Karpas-422 (cell line): ENCODE data around the gene LYPD8. TPM values are rescaled to one million over a fixed set of nuclear protein-coding genes. Genes with fewer than 3 reads are reported as not detected.
"Not testable (repeated sequence)": the region's sequence is repeated elsewhere in the genome, so short reads cannot be mapped to it uniquely, and the experiment has no call there.

Source experiments
- DNase-seq: peaks from one replicate; pipeline ENCODE4 v3.0.0-alpha.2; 2015
- H2AFZ ChIP-seq: fragments of 200-600 bp; sonication (generic); 2 replicates; pipeline ENCODE4 v1.6.1; 2014; ENCODE audit warnings: antibody characterized with exemption, low read length, mixed read lengths
- H3K27ac ChIP-seq: fragments of 200-600 bp; sonication (generic); 2 replicates; pipeline ENCODE4 v1.5.1; 2014; ENCODE audit warnings: mild to moderate bottlenecking, low read length, moderate library complexity
- H3K27me3 ChIP-seq: fragments of 200-600 bp; sonication (generic); 2 replicates; pipeline ENCODE4 v1.6.1; 2014; ENCODE audit warnings: low read length, mixed read lengths
- H3K36me3 ChIP-seq: fragments of 200-600 bp; sonication (generic); 2 replicates; pipeline ENCODE4 v1.6.1; 2014; ENCODE audit warnings: low read length, mixed read lengths; ENCODE audit not compliant: insufficient read depth
- H3K4me1 ChIP-seq: fragments of 200-600 bp; sonication (generic); 2 replicates; pipeline ENCODE4 v1.6.1; 2014; ENCODE audit warnings: mild to moderate bottlenecking, low read length, mixed read lengths
- H3K4me2 ChIP-seq: fragments of 200-600 bp; sonication (generic); 2 replicates; pipeline ENCODE4 v1.6.1; 2014; ENCODE audit warnings: low read length, low read depth, mild to moderate bottlenecking; ENCODE audit not compliant: poor library complexity, severe bottlenecking
- H3K4me3 ChIP-seq: fragments of 200-600 bp; sonication (generic); 2 replicates; pipeline ENCODE4 v1.5.1; 2014; ENCODE audit warnings: mild to moderate bottlenecking, antibody characterized with exemption, low read length, mixed read lengths
- H3K79me2 ChIP-seq: fragments of 200-600 bp; sonication (generic); 2 replicates; pipeline ENCODE4 v1.6.1; 2014; ENCODE audit warnings: mild to moderate bottlenecking, low read length, mixed read lengths
- H3K9ac ChIP-seq: fragments of 200-600 bp; sonication (generic); 2 replicates; pipeline ENCODE4 v1.6.0; 2014; ENCODE audit warnings: low read length
- H3K9me2 ChIP-seq: fragments of 200-600 bp; sonication (generic), shearing (Covaris generic); replicated peaks from 2 replicates; pipeline ENCODE4 v1.6.0; 2014; ENCODE audit warnings: mild to moderate bottlenecking, low read length, moderate library complexity; ENCODE audit not compliant: insufficient read depth
- H3K9me3 ChIP-seq: fragments of 300-700, 200-600 bp; sonication (generic); 2 replicates; pipeline ENCODE4 v1.6.1; 2014; ENCODE audit warnings: low read length, mixed read lengths
- H4K20me1 ChIP-seq: fragments of 200-600 bp; sonication (generic); 2 replicates; pipeline ENCODE4 v1.6.1; 2014; ENCODE audit warnings: mild to moderate bottlenecking, antibody characterized with exemption, low read length, low read depth; ENCODE audit not compliant: insufficient read depth
- total RNA-seq: library from RNA; depleted of rRNA; stranded (reverse); fragments of >200 nt; shearing (Covaris generic); gene quantifications from 2 replicates; pipeline ENCODE4 v1.2.3, GENCODE V29; 2014; ENCODE audit warnings: low replicate concordance

LYPD8 gene
- total RNA-seq, 1 experiment from 2014 or later: not detected

DNA sequence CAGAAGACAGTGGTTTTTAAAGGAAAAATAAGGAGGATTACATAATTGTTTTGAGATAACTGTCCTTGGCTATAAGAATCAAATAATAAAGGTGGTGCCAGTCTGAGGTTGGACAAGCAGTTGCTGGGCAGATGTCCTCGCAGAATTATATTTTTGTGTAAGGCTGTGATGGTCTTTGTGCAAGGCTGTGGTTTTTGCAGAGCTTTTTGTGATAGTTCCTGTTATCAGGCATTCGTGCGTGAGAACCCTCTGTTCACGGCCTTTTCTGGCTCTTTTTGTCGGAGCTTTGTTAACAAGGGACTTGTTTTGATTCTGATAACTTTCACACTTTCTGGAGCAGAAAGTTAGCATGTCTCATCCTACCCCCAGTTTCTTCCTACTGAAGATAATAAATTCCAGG, 36.8 kb upstream of the LYPD8 start:
- no peaks in the 10 kb centered on the region for H3K27me3 ChIP-seq
- H3K9me3 ChIP-seq: peaks cover 4% of the 10 kb centered on the region
- H3K27ac ChIP-seq: peak overlapping the region; percentile 40; the same call in 1 of the 2 replicates
- no peaks in the 10 kb centered on the region for H3K36me3 ChIP-seq
- peaks cover 9% of the 10 kb centered on the region for H3K4me1 ChIP-seq
- DNase-seq: peak; percentile 55
- H4K20me1 ChIP-seq: no peaks in the 10 kb centered on the region
- no peaks in the 10 kb centered on the region for H3K79me2 ChIP-seq
- H2AFZ ChIP-seq: peak overlapping the region; percentile 73; the same call in 1 of the 2 replicates
- H3K9me2 ChIP-seq: no peaks in the 10 kb centered on the region
- H3K4me3 ChIP-seq: no peak overlapping the region
- H3K4me2 ChIP-seq: no peak overlapping the region
- H3K9ac ChIP-seq: no peak overlapping the region

DNA sequence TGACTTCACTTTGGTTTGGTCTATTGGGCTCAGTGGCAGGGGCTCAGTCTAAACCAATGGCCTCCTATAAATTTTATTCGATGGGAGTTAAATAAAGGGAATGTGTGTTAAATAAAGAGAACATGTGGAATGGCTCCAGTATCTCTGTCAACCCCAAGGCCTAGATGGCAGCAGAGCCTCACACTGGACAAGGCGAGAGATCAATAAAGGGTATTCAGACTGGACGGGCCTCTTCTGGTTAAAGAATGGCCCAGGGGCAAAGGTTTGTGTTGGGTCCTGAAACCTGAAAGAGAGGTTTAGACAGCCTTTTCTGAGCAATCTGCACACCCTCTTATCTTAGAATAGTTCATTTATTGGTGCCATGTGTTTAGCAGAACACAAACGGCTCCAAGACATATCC, 35.5 kb upstream of the LYPD8 start:
- Histone ChIP-seq H4K20me1 (no peaks in the 10 kb centered on the region), H3K27ac (no peak overlapping the region), H3K36me3 (no peaks in the 10 kb centered on the region), H3K79me2 (no peaks in the 10 kb centered on the region), H3K9me2 (no peaks in the 10 kb centered on the region), H3K4me2 (no peak overlapping the region), H3K9ac (no peak overlapping the region), H2AFZ (no peak overlapping the region), H3K4me3 (no peak overlapping the region), H3K4me1 (peaks cover 9% of the 10 kb centered on the region), H3K9me3 (peaks cover 4% of the 10 kb centered on the region), H3K27me3 (no peaks in the 10 kb centered on the region)
- no peak for DNase-seq

- no peak overlapping the region for H2AFZ ChIP-seq
- no peaks in the 10 kb centered on the region for H4K20me1 ChIP-seq
- H3K79me2 ChIP-seq: no peaks in the 10 kb centered on the region
- no peak overlapping the region for H3K4me2 ChIP-seq
- no peaks in the 10 kb centered on the region for H3K27me3 ChIP-seq
- H3K9me2 ChIP-seq: no peaks in the 10 kb centered on the region
- H3K36me3 ChIP-seq: no peaks in the 10 kb centered on the region
- H3K27ac ChIP-seq: no peak overlapping the region
- no peak overlapping the region for H3K9ac ChIP-seq
- H3K4me3 ChIP-seq: no peak overlapping the region
- peaks cover 4% of the 10 kb centered on the region for H3K9me3 ChIP-seq
- DNase-seq: no peak
- peaks cover 9% of the 10 kb centered on the region for H3K4me1 ChIP-seq
Observed at GRCh38 chr1:248790456-248790855, 34.9 kb upstream of the LYPD8 start.

DNA sequence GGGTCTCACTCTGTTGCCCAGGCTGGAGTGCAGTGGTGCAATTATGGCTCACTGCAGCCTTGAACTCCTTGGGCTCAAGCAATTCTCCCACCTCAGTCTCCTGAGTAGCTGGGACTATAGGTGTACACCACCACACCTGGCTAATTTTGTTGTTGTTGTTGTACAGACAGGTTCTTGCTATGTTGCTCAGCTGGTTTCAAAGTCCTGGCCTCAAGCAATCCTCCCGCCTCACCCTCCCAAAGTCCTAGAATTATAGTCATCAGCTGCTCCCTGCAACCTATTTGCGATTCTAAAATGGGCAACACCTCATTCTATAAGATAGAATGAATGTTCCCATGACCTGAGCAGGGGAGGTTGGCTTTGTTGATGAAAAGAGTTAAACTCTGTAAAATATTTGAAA, 33.8 kb upstream of the LYPD8 start:
- not testable (repeated sequence) for H3K27me3 ChIP-seq, H3K36me3 ChIP-seq, DNase-seq, H3K9ac ChIP-seq, H3K9me3 ChIP-seq, H3K4me1 ChIP-seq, H3K79me2 ChIP-seq, H3K4me3 ChIP-seq, H3K9me2 ChIP-seq, H4K20me1 ChIP-seq, H2AFZ ChIP-seq, H3K27ac ChIP-seq, H3K4me2 ChIP-seq

- Histone ChIP-seq H2AFZ (no peak overlapping the region), H3K4me2 (no peak overlapping the region), H3K27me3 (no peaks in the 10 kb centered on the region), H3K27ac (no peak overlapping the region), H3K4me3 (no peak overlapping the region), H3K4me1 (peaks cover 9% of the 10 kb centered on the region), H3K79me2 (no peaks in the 10 kb centered on the region), H3K36me3 (no peaks in the 10 kb centered on the region), H3K9ac (no peak overlapping the region), H4K20me1 (no peaks in the 10 kb centered on the region), H3K9me3 (no peaks in the 10 kb centered on the region), H3K9me2 (no peaks in the 10 kb centered on the region)
- no peak for DNase-seq
Observed at GRCh38 chr1:248788327-248788726, 32.8 kb upstream of the LYPD8 start.

DNA sequence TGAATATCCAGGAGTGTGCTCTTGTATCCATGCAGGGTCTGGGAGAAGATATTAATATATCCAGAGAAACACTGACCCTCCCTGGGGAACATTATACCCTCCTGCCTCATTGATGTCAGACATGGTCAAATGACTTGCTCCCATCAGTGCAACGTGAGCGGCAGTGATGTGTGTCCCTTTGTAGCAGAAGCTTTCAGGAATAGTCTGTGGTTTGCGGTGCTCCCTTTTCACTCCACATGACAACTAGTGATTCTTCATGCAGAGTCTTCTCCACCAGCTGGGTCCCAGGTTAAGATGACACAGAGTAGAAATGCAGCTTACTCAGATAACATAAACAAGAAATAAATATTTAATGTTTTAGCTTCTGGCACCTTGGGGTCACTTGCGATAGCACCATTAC, 31.9 kb upstream of the LYPD8 start:
- no peak for DNase-seq
- H3K27ac ChIP-seq: no peak overlapping the region

GRCh38 chr1:248786156-248786555, 30.6 kb upstream of the LYPD8 start:
- Histone ChIP-seq H4K20me1 (no peaks in the 10 kb centered on the region), H3K4me2 (no peak overlapping the region), H3K9me3 (no peaks in the 10 kb centered on the region), H3K4me1 (no peaks in the 10 kb centered on the region), H2AFZ (no peak overlapping the region), H3K9me2 (no peaks in the 10 kb centered on the region), H3K27me3 (no peaks in the 10 kb centered on the region), H3K27ac (no peak overlapping the region), H3K9ac (no peak overlapping the region), H3K4me3 (no peak overlapping the region), H3K79me2 (no peaks in the 10 kb centered on the region), H3K36me3 (no peaks in the 10 kb centered on the region)
- DNase-seq: no peak

More for the DNA sequence above, 31.9 kb upstream of the LYPD8 start:
- no peaks in the 10 kb centered on the region for H3K9me2 ChIP-seq
- H3K4me1 ChIP-seq: peaks cover 5% of the 10 kb centered on the region
- H3K36me3 ChIP-seq: no peaks in the 10 kb centered on the region
- no peaks in the 10 kb centered on the region for H3K27me3 ChIP-seq
- no peak overlapping the region for H3K9ac ChIP-seq
- no peaks in the 10 kb centered on the region for H3K79me2 ChIP-seq
- H3K4me3 ChIP-seq: no peak overlapping the region
- no peaks in the 10 kb centered on the region for H3K9me3 ChIP-seq
- no peak overlapping the region for H3K4me2 ChIP-seq
- no peak overlapping the region for H2AFZ ChIP-seq
- H4K20me1 ChIP-seq: no peaks in the 10 kb centered on the region

- H3K36me3 ChIP-seq: no peaks in the 10 kb centered on the region
- no peak overlapping the region for H3K4me3 ChIP-seq
- H3K9me3 ChIP-seq: no peaks in the 10 kb centered on the region
- no peak for DNase-seq
- no peaks in the 10 kb centered on the region for H4K20me1 ChIP-seq
- no peak overlapping the region for H2AFZ ChIP-seq
- no peaks in the 10 kb centered on the region for H3K79me2 ChIP-seq
- no peak overlapping the region for H3K9ac ChIP-seq
- H3K27me3 ChIP-seq: no peaks in the 10 kb centered on the region
- H3K27ac ChIP-seq: no peak overlapping the region
- no peaks in the 10 kb centered on the region for H3K4me1 ChIP-seq
- no peaks in the 10 kb centered on the region for H3K9me2 ChIP-seq
- H3K4me2 ChIP-seq: no peak overlapping the region
Observed at GRCh38 chr1:248783367-248783766, 27.8 kb upstream of the LYPD8 start.
